ENCODE results near the gene POU6F2. TPM values are rescaled to one million over a fixed set of nuclear protein-coding genes. Genes with fewer than 3 reads are reported as not detected.

Gene POU6F2
- total RNA-seq, result not detected in 2 replicates

GRCh38 chr7:38977685-38978084, at the start of gene POU6F2:
TSS of gene POU6F2 (plus strand) at chr7:38977909. CDS start at chr7:38977954, 45 bp downstream.

Other genes starting within 250 kb of the POU6F2 start
- gene VPS41, start 68.7 kb upstream of the POU6F2 start, total RNA-seq, result 50.3 and 51.7 TPM in 2 replicates